Vagina (tissue), 2 donors: ENCODE results near the gene TMEM260. TPM values are rescaled to one million over a fixed set of nuclear protein-coding genes. Genes with fewer than 3 reads are reported as not detected.

Experiments used
- DNase-seq, 2 donors: peaks; one replicate each; pipeline ENCODE4 v3.0.0-alpha.2; 2017; ENCODE audit errors: extremely low spot score in 2 of 2
- H3K27ac ChIP-seq: fragments of 200-600 bp; sonication (generic); one replicate; pipeline ENCODE4 v1.5.1; 2019
- H3K27me3 ChIP-seq: fragments of 200-600 bp; sonication (generic); one replicate; pipeline ENCODE4 v1.5.1; 2019
- H3K36me3 ChIP-seq, 2 donors: fragments of 200-600 bp; sonication (generic); one replicate each; pipeline ENCODE4 v1.5.1; 2017 to 2019
- H3K4me1 ChIP-seq: fragments of 200-600 bp; sonication (generic); one replicate; pipeline ENCODE4 v1.5.1; 2019
- H3K4me3 ChIP-seq, 2 donors: fragments of 200-600 bp; sonication (generic); 1 replicate in 1 of 2; 2 replicates in 1 of 2; pipeline ENCODE4 v1.5.1; 2016 to 2019
- H3K9me3 ChIP-seq: fragments of 200-600 bp; sonication (generic); one replicate; pipeline ENCODE4 v1.5.1; 2019
- CTCF ChIP-seq, 3 experiments: fragments of 450-650 bp in 2 of 3; fragments of 200-600 bp in 1 of 3; sonication (generic) in 1 of 3; IDR thresholded peaks; one replicate each; pipeline ENCODE4 v1.5.1; 2017 to 2019; ENCODE audit warnings: antibody characterized with exemption in 3 of 3, mild to moderate bottlenecking in 2 of 3, moderate library complexity in 2 of 3
- POLR2A ChIP-seq, 2 donors: fragments of 450-650 bp; IDR thresholded peaks; one replicate each; pipeline ENCODE4 v1.6.1; 2017; ENCODE audit warnings: antibody characterized with exemption in 2 of 2, mild to moderate bottlenecking in 2 of 2, moderate library complexity in 2 of 2
- POLR2AphosphoS5 ChIP-seq, 2 donors: sonication (generic); formaldehyde crosslinking; IDR thresholded peaks; one replicate each; pipeline ENCODE4 v1.9.0; 2017; ENCODE audit warnings: antibody characterized with exemption in 2 of 2, mild to moderate bottlenecking in 2 of 2, low read depth in 1 of 2; ENCODE audit not compliant: insufficient read depth in 1 of 2
- intact Hi-C: fragments of 100-400 bp; cut with DNase I; formaldehyde crosslinking; loops from one replicate; pipeline ENCODE4 v1.15.1; 2023
- total RNA-seq: library from RNA; depleted of rRNA; stranded (reverse); fragments of >200 nt; gene quantifications from one replicate; pipeline ENCODE4 v1.2.3, GENCODE V29; 2016

The TMEM260 gene
- total RNA-seq, 1 donor from 2014 or later: 13.3 TPM

GRCh38 chr14:56647493-56647892 lies 67.9 kb downstream of the TMEM260 start:
- no peak overlapping the region for H3K27ac ChIP-seq
- H3K4me3 ChIP-seq: no peak overlapping the region
- DNase-seq: no peak
- no peaks in the 10 kb centered on the region for H3K4me1 ChIP-seq
- H3K9me3 ChIP-seq: no peaks in the 10 kb centered on the region
- TF ChIP-seq POLR2AphosphoS5 (IDR thresholded peaks at IDR 0.05; ENCODE audit: insufficient read depth in 1 of 2, low read depth in 1 of 2) (no peak), POLR2A (IDR thresholded peaks at IDR 0.05) (no peak), CTCF (IDR thresholded peaks at IDR 0.05) (no peak)
- intact Hi-C loops: no loop called here
- H3K27me3 ChIP-seq: no peaks in the 10 kb centered on the region
- peaks cover 0 to 7% of the 10 kb centered on the region in 2 donors for H3K36me3 ChIP-seq

- H3K9me3 ChIP-seq: no peaks in the 10 kb centered on the region
- intact Hi-C loops: no loop called here
- no peak overlapping the region for H3K27ac ChIP-seq
- H3K27me3 ChIP-seq: no peaks in the 10 kb centered on the region
- TF ChIP-seq POLR2AphosphoS5 (IDR thresholded peaks at IDR 0.05; ENCODE audit: insufficient read depth in 1 of 2, low read depth in 1 of 2) (no peak), CTCF (IDR thresholded peaks at IDR 0.05) (no peak), POLR2A (IDR thresholded peaks at IDR 0.05) (no peak)
- peak in 1 of 2 donors; percentile 52 for DNase-seq
- H3K4me3 ChIP-seq: no peak overlapping the region
- peaks cover 0 to 7% of the 10 kb centered on the region in 2 donors for H3K36me3 ChIP-seq
- H3K4me1 ChIP-seq: no peaks in the 10 kb centered on the region
Observed at GRCh38 chr14:56648508-56649301, 69.1 kb downstream of the TMEM260 start.

- no peak for DNase-seq
- Histone ChIP-seq H3K9me3 (no peaks in the 10 kb centered on the region), H3K27ac (no peak overlapping the region), H3K27me3 (no peaks in the 10 kb centered on the region), H3K4me1 (no peaks in the 10 kb centered on the region), H3K4me3 (no peak overlapping the region), H3K36me3 (peaks cover 0 to 7% of the 10 kb centered on the region in 2 donors)
- intact Hi-C loops: no loop called here
- TF ChIP-seq POLR2AphosphoS5 (IDR thresholded peaks at IDR 0.05; ENCODE audit: insufficient read depth in 1 of 2, low read depth in 1 of 2) (no peak), POLR2A (IDR thresholded peaks at IDR 0.05) (no peak), CTCF (IDR thresholded peaks at IDR 0.05) (no peak)
Observed at GRCh38 chr14:56649382-56649781, 69.8 kb downstream of the TMEM260 start.

GRCh38 chr14:56650048-56650447 lies 70.5 kb downstream of the TMEM260 start:
- Histone ChIP-seq H3K4me3 (no peak overlapping the region), H3K27ac (no peak overlapping the region), H3K36me3 (peaks cover 0 to 7% of the 10 kb centered on the region in 2 donors), H3K4me1 (no peaks in the 10 kb centered on the region), H3K9me3 (no peaks in the 10 kb centered on the region), H3K27me3 (no peaks in the 10 kb centered on the region)
- intact Hi-C loops: no loop called here
- TF ChIP-seq POLR2AphosphoS5 (IDR thresholded peaks at IDR 0.05; ENCODE audit: insufficient read depth in 1 of 2, low read depth in 1 of 2): no peak
- peak in 1 of 2 donors; percentile 70 for DNase-seq

- Histone ChIP-seq H3K4me3 (no peak overlapping the region), H3K27me3 (no peaks in the 10 kb centered on the region), H3K36me3 (peaks cover 0 to 7% of the 10 kb centered on the region in 2 donors), H3K4me1 (no peaks in the 10 kb centered on the region), H3K9me3 (no peaks in the 10 kb centered on the region), H3K27ac (no peak overlapping the region)
- no peak for TF ChIP-seq POLR2AphosphoS5 (IDR thresholded peaks at IDR 0.05; ENCODE audit: insufficient read depth in 1 of 2, low read depth in 1 of 2)
- no peak for TF ChIP-seq CTCF (IDR thresholded peaks at IDR 0.05)
- TF ChIP-seq POLR2A (IDR thresholded peaks at IDR 0.05): no peak
- DNase-seq: no peak
- intact Hi-C loops: no loop called here
Observed at GRCh38 chr14:56650979-56651378, 71.4 kb downstream of the TMEM260 start.
